GM21723 (cell line): ENCODE results near the gene RHOT2.

Experiments
- ATAC-seq: cut with Tn5 transposase; IDR thresholded peaks from one replicate; pipeline ENCODE4 v1.9.1; 2021; ENCODE audit warnings: mild to moderate bottlenecking, moderate library complexity; ENCODE audit not compliant: unreplicated experiment

The RHOT2 gene

DNA sequence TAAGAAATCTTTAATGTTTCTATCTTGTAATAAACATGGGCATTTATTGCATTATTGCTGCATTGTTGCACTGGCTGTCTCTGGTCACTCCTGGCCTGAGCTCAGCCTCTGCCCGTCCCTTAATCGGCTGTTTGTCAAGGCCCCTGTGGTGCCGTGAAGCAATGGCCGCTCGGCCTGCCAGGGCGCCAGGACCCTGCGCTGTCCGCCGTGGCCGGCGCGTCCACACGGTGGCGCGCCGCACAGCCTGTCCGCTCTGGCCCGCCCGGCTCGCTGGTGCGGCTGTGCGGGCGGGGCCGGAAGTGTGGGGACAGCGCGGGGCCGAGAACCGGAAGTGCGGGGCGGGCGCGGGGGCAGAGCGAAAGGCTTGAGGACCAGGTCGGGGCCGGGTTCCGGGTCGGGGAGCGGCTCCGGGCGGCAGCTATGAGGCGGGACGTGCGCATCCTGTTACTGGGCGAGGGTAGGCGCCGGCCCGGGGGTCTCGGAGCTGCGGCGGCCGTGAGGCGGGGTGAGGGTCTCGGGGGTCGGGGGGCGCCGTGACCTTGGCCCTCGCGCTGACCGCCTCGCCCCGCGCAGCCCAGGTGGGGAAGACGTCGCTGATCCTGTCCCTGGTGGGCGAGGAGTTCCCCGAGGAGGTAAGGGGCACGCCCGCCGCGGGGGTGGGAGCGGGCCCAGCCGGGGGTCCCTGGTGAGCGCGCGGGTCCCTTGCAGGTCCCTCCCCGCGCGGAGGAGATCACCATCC is at the start of gene RHOT2:
Gene RHOT2 (plus strand): TSS at position 353 of the 739 bp plus-strand sequence. CDS start 68 bp downstream, at position 421.
- ATAC-seq: peak; percentile 75

DNA sequence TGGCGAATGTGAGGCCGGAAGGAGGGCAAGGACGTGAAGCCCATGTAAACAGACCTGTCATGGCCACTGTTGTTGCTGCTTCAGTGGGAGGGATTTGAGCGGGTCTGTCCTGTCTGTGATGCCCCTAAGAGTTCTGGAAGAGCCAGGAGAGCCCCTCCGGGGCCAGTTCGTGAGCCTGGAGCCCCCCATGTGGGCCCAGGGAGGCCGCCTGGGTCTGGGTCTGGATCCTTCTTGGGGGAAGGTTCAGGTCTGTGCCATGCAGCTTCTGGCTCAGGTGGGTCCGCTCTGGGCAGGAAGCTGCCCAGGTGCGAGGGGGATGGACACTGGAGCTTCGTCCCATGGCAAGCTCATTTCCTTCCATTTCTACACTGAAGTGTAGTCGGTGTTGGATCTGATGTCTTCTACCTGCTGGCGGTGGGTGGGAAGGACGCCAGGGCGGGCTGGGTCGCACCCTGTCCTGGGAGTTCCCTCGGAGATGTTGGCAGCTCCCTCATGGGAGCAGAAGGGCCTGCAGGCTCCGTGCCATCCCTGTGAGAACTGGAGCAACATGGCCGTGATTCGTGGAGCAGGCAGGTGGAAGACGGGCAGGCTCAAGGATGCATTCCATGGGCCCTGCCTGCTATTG is 48.3 kb upstream of the RHOT2 start:
- ATAC-seq: no peak

DNA sequence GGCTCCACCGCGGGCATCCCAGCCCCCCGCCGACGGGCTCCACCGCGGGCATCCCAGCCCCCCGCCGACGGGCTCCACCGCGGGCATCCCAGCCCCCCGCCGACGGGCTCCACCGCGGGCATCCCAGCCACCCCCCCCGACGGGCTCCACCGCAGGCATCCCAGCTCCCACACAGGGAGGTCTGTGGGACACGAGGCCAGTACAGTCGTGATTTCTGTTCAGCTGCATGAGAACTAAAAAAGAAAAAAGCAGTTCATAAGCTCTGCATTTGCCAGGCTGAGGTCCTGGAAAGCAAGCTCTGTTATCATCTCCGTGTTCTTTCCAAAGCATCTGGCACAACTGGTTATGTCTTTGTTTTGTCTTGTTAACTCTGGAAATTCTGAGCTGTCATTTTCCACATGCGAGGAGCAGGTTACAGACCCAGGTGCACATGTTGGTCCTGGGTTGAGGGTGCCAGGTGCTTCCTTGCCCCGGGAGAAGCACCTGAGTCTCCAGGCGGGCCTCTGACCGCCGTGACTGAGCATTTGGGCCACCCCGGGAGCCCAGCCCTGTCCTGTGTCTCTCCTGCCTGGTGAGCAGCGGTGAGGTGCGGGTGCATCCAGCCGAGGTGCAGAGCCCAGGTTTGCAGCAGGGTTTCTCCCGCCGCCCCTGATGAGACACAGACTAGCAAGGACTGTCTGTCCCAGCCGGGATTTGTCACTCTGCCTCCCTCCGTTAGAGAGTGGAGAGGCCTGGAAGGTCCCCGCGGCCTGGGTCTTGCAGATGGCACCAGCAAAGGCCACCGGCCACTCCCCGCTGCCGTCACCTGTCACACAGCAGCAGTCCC is 47.0 kb upstream of the RHOT2 start:
- no peak for ATAC-seq

DNA sequence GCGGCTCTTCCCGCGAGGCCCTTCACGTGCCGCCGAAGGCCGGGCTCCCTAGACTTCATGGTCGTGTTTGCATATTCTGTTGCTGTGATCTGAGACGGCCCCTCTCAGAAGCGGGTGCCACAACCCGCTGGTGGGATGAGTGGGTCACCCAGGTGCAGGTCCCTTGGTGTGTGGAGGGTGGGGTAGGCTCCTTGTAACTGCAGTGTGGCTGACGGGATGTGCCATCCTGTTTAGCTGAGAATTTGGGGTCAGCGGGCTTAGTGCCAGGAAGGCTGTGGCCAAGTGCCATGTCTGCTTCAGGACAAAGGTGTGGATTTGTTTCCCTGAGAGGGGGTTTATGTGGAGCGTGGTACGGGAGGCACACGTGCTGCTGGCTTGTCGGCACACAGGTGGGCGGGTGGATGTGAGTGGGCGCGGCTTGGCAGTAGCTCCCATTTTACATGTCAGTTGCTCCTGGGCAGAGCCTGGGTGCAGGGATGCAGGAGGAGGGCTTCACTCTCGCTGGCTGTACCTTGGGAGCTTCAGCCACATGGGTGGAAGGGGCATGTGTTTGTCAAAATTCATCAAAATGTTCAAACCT is 46.3 kb upstream of the RHOT2 start:
- no peak for ATAC-seq

DNA sequence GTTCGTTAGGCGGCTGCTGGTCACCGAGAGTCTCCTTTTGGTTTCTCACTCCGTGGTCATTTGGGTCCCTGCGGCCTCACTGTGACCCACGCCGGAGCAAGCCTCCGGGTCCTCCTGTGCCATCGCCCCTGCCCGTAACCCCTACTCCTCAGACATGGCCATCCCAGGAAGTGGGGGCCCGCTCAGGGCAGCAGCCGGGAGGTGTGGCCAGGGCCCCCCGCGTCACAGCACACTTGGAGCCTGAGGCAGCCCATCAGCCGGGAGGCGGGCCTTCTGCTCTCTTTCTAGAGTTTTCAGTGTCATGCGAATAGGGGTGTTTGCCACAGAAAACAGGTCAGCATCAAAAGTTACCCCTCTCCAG is 45.0 kb upstream of the RHOT2 start:
- no peak for ATAC-seq

DNA sequence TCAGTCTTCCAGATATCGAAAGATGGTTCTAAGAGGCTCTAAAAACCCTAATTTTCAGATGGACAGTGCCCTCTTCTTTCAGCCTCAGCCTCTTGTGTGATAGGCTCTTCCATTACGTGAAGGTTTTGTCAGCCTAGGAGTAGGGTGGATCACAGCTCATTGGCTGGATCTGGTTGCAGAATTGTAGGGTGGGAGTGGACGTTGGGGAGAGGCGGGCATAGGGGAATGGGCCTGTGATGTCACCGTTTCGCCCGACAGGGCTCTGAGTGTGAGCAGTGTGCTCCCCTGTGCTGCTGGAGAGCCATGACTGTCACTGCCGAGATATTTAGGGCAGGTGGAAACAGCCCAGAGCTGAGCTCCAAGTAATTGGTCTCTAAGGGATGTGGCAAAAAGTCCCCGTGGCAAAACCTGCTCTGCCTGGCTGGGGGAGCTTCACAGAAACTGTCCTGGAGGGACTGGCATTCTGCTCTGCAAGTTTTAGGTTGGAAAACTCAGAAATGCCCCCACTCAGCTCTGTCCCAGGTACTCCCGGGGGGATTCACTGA is 43.3 kb upstream of the RHOT2 start:
- ATAC-seq: no peak

DNA sequence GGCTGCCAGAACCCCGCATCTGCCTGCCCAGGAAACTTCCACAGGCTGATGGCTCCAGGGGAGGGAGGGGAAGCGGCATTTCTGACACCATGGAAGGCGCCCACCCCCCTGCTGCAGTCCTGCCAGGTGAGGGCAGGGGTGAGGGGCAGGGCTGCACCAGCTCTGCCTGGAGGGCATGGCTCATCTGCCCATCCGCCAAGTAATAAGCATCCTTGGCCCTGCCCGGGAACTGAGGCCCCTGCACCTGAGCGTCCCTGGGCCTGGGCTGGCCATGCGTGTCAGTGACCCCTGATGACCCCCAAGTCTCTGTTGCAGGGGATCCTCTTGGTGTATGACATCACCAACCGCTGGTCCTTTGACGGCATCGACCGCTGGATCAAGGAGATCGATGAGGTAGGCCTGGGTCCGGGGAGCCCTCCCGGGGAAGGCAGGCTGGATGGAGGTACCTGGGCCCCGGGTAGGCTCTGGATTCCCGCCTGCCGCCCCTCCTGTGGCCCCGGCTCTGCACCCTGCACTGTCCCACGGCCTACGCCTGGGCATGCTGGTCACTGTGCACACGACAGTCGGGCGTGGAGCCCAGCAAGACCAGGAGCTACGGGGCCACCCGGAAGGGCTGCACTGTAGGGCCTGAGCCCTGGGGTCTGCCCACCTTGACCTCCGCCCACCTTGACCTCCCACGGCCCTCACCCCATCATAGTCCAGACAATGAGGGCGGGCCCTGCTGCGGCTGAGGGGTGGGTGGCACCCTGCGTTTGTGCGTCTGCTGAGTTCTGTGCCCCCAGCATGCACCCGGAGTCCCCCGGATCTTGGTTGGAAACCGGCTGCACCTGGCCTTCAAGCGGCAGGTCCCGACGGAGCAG is 42.6 kb upstream of the RHOT2 start:
- no peak for ATAC-seq

DNA sequence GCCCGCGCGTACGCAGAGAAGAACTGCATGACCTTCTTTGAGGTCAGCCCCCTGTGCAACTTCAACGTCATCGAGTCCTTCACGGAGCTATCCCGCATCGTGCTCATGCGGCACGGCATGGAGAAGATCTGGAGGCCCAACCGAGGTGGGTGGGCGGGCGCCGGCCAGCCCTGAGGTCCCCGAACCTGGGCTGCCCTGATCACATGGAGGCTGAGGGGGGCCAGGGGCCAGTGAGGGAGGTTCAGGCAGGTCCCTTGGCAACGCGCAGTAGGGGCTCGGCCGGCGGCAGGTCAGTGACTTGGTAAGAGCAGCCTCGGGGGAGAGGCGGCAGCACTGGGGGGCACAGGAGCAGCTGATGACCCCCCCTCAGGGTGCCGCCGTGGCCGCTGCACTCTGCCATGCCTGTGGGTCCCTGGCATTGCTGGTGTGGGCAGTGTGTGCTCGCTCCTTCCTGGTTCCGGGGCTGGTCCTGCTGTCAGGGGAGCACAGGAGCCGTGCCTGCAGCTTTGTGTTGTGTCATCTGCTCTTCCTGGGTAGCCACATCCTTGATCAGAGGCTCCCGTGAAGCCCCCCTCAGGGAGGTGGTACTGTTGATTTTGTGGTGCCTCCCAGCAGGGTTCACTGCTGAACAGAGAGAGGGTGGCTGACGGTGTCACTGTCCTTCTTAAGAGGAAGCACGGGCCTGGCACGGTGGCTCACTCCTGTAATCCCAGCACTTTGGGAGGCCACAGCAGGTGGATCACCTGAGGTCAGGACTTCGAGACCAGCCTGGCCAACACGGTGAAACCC is 41.8 kb upstream of the RHOT2 start:
- no peak for ATAC-seq

DNA sequence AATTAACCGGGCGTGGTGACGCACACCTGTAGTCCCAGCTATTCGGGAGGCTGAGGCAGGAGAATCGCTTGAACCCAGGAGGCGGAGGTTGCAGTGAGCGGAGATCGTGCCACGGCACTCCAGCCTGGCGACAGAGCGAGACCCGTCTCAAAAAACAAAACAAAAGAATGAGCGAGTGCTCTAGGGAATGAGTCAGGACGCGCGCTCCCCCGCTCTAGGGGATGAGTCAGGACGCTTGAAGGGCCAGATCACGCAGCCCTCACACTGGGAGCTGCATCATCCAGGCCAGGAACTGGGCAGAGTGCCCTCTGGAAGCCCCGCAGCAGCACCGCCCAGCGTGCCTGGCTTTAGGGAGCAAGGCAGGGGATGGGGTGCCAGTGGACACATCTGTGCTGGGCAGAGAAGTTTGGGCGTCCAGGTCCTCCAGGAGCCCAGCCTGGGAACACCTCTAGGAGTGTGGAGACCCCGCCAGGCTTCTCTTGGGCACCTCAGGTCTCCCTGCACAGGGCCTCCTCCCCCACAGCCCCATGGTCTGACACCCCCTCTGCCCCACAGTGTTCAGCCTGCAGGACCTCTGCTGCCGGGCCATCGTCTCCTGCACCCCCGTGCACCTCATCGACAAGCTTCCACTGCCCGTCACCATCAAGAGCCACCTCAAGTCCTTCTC is 41.0 kb upstream of the RHOT2 start:
- ATAC-seq: no peak

DNA sequence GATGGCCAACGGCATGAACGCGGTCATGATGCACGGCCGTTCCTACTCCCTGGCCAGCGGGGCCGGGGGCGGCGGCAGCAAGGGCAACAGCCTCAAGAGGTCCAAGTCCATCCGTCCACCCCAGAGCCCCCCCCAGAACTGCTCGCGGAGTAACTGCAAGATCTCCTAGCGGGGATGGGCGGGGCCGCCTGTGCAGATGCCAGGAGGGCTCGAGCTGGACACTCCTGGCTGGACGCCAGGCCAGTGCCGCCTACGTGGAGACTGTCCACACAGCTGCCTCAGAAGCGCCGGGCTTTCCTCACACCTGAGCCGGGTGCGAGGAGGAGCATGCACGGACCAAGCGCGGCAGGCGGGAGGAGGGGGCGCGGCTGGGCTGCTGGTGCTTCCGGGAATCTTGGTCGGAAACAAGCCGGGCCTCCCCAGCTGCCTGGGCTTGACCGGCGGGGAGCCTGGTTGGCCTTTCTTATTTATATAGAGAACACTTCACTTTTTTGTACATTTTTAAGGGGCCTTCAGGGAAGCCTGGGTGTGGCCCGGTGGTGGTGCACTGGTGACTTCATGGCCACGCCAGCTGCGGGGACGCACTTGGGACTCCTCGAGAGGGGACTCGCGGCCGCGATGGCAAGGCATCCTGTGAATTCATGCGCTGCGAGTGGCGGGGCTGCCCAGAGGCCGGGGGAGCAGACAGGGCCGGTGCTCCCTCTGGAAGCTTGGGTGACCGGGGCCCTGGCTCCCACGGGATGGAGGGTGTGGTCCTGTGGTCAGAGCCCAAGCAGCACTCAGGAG is 40.3 kb upstream of the RHOT2 start:
- ATAC-seq: no peak

DNA sequence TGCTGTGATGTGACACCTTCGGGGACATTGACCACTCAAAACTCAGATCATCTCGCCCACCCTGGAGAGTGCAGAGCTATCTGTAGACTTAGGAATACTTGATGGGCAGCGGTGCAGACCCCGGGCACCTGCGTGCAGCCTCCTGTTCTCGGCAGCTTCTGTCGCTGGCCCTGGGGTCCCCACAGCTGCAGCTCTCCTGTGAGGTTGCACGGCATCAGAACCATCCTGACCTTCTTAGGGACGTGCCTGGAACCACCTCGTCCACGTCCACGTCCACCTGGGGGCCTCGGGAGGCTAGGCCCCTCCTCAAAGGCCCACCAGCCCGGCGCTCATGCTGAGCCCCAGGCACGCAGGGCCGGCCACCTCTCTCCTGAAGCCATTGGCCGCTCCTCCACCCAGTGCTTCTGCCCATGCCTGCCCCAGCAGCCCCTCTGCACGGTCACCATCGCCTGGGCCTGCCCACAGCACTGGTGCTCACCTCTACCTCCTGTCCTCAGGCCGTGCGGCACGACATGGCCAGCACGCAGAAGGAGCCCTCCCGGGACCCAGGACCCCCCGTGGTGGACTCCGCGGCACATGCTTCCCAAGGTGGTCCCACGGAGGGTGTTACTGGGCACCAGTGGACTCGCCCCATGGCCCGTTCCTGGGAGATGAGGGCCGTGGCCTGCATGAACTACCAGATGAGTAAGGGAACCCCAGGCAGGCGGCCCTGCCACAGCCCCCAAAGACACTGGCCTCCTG is 39.4 kb upstream of the RHOT2 start:
- ATAC-seq: no peak

DNA sequence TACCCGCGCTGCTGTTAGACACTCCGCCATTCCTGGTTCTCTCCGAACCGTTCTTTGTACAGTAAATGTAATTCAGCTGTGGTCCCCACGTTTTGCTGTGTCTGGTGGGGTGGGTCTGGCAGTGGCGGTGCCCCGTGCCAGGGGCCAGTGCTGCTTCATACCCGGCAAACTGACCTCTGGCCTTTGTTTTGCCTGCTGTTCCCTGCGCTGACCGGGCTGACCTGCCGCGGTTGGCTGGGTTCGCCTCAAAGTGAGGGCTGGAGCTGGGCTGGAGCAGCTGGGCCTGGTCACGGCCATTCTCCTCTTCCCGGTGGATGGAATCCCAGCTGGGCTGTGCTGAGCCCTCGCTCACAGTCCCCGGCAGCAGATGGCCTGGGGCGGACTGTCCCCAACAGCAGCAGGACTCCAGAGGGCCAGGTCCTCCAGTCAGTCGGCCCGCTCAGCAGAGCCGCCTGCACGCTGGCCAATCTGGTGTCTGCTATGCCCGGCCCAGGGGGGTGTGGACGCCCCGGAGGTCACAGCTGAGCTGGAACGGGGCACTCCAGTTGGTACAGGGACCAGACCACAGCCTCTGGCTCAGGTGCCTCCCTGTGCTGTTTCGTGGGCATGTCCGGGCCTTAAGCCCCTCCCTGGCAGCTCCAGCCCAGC is 38.6 kb upstream of the RHOT2 start:
- no peak for ATAC-seq

DNA sequence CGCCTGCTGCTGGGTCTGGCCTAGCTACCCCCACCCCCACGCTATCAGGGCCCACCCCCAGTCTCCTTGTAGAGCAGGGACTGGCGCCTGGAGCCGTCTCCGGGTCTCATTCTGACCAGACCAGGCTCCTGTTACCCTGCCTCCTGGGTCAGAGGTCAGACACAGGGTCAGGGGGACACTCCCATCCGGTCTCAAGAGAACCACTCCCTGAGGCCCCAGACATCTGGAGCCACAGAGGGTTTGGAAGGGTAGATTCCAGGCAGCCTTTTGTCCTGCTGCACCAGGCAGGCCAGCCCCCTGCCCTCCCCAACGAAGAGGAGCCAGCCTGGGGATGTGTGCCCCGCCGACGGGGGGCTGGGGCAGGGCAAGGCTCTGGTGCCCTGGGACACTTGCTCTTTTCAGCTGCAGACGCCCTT is 38.1 kb upstream of the RHOT2 start:
- ATAC-seq: no peak

DNA sequence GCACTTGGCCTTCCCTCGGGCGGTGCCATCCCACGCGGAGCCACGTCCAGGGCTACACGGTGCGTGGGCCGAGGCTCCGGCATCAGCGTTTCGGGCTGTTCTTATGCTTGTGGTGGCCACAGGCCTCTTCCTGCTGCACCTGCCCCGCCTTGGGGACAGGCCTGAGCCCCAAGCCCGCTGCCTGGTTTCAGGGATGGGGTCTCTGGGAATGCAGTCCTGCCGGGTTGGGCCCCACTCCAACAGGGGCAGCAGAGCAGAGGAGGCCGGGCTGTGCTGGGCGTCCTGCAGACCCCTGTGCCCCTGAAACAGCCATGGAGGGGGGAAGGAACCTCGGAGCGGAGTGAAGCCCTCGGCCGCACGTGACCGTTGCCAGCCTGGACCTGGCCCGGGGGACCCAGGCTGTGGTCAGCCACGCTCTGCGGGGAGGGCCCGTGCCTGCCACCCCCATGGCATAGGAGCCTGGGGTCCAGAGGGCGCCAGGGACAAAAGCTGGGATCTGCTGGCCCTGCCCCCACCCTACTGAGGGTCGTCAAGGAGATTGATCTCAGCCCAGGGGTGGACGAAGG is 37.6 kb upstream of the RHOT2 start:
- ATAC-seq: no peak

DNA sequence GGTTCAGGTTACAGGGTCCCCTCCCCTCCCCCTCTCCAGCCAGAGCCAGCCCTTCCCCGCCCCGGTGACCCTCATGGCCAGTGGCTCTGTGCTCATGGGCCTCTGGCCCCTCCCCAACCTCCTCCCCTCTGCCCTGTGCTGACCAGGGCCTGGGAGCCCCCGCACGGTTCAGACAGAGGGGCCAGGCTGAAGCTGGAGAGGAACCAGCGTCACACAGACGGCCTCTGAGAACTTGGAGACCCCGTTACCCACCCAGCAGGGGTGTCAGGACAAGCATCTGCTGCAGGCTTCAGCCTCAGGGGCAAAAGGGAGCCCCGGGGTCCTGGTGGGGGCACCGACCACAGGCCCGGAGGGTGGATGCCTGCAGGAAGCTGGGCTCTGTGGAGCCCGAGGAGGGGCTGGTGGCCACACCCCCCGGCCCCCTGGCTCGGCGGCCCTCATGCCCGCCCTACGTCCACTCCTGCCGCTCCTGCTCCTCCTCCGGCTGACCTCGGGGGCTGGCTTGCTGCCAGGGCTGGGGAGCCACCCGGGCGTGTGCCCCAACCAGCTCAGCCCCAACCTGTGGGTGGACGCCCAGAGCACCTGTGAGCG is 37.0 kb upstream of the RHOT2 start, which contains the start of gene WFIKKN1:
Gene WFIKKN1 (plus strand): TSS at position 171 of the 591 bp plus-strand sequence. CDS start 269 bp downstream, at position 440.
- ATAC-seq: no peak

DNA sequence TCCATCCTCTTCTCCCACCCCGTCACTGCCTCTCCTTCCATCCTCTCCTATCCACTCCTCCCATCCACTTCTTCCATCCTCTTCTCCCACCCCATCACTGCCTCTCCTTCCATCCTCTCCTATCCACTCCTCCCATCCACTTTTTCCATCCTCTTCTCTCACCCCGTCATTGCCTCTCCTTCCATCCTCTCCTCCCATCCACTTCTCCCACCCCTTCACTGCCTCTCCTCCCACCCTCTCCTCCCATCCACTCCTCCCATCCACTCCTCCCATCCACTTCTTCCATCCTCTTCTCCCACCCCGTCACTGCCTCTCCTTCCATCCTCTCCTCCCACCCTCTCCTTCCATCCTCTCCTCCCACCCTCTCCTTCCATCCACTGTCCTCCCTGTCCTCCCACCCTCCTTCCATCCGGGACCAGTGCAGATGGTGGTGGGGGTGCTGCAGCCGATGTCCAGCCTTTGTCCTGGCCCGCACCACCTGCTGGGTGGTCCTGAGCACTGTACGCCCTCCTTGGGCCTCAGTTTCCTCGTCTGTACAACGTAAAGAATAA is 36.0 kb upstream of the RHOT2 start:
- ATAC-seq: no peak
